HG03139 (cell line): Measurements from ENCODE around the gene ASPDH.

Source experiments
- ATAC-seq: cut with Tn5 transposase; IDR thresholded peaks from one replicate; pipeline ENCODE4 v1.9.1; 2021; ENCODE audit not compliant: unreplicated experiment

ASPDH gene

DNA sequence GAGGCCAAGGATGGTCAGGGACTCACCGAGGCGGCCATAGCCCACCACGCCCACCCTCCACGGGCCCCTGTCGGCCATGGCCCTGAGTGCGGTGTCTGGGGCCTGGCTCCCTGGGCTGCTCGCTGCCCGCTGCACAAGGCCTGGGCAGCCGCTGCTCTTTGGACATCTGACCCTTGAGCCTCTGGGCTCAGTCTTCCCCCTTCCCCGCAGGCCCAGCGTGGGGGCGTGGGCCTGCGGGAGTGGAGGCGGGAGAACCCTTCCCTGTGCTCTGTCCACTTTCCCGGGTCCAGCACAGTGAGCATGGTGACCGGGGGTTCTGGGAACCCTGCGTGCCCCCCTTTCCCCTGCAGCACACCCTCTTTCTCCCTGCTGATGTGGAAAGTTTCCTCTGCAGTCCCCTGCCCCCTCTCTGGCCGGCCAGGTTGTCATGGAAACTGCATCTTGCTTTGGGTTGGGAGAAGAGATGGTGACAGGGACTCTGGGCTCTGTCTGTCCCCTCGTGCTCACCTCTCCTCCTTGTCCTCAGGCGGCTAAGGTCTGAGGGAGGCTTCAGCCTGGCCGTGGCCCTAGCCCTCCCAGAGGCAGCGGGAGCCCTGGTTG, at the start of gene ASPDH:
ASPDH (minus strand) TSS at position 168 of the 600 bp plus-strand sequence; CDS start at position 78, 90 bp downstream.
- ATAC-seq, result no peak

DNA sequence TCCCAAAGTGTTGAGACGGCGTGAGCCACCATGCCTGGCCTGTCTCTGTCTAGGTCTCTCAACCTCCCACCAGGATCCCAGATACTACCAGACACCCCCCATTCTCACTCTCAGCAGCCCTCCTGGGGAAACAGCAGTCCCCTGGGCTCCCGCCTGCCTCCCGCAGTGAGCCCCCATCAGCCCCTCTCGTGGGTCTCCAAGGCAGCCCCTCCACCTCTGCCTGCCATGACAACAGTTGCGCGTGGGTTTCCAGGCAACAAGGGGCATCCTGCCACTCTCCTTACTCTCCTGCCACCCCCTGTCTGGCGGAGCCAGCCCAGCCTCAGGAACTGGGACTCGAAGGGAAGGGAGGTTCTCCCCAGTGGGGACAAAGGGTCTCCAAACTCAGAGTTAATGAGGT, 49.3 kb upstream of the ASPDH start:
- no peak for ATAC-seq

DNA sequence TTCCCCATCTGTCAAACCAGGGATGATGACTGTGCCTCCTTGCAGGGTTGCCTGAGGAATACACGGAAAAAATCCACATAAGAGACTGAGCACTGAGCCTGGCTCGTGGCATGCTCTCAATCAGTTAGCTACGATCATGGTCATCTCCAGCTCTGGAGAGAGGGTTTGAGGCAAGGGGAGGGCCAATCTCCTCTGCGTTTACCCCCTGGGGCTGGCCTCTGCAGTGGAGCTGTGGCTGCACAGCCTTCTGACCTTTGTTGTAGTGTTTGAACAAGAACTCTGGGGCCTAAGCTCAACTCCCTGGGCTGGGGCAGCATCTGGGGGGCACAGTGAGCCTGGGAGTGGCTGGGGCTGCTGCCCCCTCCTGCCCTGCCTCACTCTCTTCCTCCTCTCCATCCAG, 48.6 kb upstream of the ASPDH start:
- no peak for ATAC-seq

DNA sequence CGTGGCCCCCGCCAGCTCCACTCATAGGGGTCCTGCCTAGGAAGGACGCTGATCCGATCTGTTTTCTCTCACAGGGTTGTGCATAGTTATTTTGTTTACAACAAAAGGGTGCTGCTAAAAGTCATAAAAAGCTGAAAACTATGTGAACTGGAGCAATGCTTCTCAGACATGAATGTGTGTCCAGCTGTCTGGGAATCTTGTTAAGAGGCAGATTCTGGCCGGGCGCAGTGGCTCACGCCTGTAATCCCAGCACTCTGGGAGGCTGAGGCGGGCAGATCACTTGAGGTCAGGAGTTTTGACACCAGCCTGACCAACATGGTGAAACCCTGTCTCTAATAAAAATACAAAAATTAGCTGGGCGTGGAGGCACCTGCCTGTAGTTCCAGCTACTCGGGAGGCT, 45.9 kb upstream of the ASPDH start:
- ATAC-seq, result no peak

DNA sequence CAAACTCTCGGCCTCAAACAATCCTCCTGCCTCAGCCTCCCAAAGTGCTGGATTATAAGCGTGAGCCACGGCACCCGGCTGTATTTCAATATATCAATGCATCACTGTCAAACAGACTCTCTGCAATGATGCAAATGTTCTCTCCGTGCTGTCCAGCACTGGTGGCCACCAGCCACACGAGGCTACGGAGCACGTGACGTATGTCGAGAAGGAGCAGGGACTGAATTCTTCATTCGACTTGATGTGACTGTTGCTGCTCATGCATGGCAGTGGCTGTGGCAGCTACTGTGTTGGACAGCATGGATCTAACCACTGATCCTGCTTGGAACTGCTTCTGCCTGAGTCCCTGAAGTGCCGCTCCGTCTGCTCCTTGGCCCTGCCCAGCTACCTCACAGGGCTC, 44.7 kb upstream of the ASPDH start:
- no peak for ATAC-seq

DNA sequence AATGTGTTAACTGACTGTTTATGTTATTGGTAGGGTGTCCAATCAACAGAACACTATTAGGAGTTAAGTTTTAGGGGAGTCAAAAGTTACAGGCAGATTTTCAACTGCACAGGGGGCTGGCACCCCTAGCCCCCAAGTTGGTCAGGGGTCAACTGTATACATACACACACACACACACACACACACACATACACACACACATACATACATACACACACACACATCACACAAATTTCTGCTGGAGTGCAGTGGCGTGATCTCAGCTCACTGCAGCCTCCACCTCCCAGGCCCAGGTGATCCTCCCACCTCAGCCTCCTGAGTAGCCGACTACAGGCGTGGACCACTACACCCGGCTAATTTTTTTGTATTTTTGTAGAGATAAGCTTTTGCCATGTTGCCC, 44.3 kb upstream of the ASPDH start:
- ATAC-seq, result no peak

DNA sequence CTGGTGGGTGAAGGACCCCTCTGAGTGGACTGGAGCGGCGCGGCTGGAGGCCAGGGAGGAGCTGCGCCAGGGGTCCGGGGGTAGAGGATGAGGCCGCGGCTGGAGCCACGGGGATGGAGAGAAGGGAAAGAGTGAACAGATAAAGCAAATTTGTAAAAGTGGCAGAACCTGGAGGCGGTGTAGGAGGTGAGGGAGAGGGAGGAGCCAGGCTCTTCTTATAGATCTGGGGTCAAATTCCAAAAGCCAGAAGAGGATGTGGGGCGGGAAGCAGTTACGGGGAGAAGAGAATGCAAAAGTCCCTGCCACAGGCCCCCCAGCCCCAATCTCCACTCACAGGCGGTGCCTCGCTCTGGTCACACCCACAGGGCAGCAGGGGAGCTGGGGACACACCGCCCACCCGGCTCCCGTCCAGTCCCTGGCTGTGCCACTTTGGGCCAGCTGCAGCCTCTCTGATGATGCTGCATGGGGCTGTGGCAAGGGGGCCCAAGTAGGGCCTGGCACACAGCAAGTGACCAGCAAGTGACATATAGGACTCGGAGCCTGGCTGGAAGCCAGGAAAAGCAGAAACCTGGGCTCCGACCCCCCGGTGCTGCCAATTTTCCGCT, 43.4 kb upstream of the ASPDH start:
- ATAC-seq, result no peak

DNA sequence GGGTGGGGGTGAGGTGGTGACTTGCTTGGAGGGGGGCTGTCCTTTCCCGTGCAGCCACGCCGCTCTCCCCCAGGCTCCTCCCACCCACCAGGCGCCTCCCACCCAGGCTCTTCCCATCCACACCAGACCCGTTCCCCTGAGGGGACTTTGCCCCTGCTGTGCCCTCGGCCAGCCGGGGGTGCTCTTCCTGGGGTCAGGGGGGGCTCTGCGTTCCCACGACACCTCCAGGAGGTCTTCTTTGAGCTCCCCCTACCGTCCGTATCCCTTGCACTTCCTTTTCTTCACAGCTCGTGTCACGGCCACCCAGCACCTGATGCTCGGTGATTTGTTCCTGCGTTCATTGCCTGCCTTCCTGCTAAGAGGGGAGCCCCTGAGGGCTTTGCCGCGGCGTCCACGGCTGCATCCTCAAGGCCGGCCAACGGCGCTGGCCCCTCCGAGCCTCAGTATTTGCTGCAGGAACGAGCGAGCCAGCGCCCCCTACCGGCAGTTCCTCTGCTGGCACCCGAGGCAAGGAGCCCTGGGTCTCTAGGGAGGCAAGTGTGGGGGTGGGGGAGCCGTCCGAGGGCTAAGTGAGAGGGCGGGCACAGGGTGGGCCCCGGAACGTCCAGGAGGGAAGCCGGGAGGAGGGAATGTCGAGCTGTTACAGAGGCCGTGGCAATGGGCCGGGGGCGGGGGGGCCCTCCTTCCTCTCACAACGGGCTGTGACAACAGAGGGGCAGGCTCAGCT, 42.7 kb upstream of the ASPDH start:
- ATAC-seq, result no peak

DNA sequence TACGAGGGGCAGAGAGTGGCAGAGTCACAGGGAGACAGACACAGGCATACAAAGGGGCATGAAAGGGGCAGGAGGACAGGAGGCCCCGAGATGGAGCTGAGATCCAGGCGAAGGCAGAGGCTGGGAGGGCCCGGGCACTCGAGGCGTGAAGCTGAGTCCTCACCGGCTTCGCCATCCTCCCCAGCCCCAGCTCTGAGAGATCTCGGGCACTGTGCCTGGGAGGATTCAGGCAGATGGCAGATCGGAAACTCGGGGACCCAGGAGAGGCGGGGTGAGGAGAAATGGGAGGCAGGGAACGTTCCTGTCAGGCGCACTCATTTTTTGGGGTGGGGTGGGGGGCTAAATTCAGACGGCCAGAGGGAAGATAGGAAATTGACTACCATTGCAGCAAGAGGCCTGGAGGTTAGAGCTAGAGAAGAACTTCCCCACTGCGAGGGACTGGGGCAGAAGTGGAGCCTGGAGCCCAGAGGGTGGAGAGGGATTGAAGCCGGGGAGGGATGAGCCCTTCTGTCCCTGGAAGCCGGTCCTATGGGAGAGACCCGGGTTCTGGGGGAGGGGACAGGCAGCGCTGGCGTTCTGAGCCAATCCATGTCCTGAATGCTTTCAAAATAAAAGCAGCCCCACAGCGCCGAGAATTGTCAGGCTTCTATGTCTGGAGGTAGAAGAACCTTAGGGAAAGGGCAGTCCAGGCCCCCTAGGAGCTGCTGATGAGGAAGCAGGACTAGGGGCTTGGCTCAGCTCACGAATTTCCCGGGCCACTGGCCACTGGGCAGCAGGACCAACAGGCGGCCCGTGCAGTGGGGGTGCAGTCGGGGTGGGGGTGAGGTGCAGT, 42.0 kb upstream of the ASPDH start:
- no peak for ATAC-seq

DNA sequence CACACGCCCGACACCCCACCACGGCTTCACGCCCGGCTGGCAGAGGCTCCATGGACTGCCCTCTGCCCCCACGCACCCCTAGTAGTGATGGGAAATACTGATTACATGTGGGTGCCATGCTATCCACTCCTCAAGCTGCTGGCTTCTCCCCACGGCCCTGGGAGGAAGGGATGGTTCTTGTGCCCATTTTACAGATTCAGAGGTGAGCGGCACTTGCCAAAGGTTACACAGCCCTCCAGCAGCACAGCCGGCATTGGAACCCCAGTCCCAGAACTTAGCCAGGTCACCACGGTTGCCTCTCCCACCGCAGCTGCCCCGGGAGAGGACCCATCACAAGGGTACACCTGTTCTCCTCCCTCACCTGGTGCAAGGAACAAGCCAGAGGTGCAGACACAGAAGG, 41.3 kb upstream of the ASPDH start:
- no peak for ATAC-seq

DNA sequence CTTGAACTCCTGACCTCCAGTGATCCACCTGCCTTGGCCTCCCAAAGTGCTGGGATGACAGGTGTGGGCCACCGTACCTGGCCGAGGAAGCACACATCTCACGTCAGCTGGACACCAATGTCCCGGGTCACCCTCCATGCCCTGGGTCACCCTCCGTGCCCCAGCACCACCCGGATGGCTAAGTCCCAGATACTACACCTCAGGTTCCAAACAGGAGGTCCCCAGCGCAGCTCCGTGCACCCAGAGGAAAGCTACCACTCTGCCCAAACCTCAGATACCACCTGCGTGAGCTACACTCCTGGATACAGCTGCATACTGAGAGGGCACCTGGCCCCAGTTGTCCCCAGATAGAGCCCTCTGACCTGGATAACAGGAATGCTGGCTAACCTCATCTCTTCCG, 40.5 kb upstream of the ASPDH start:
- no peak for ATAC-seq

DNA sequence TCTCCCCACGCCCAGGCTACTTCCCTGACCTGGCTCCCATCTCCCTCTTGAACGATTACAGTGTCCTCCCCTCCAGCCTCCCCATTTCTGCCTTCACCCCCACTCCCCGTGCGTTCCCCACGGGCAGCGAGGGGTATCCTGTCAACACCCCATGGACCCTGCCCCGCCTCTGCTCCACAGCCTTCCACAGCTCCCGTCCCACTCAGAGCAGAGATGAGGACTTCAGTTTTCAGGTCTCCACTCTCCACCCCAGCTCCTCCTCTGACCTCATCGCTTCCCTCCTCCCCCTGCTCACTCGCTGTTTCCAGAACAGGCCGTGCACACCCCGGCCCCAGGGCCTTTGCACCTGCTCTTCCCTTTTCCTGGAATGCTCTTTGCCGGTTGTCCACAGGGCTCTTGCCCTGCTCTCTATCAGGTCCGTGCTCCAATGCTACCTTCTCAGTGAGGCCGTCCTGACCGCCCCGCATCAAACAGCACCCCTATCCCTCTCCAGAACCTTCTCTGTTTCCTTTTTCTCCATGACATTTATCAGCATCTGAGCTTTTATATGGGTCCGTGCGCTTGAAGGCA, 39.5 kb upstream of the ASPDH start:
- ATAC-seq, result no peak

DNA sequence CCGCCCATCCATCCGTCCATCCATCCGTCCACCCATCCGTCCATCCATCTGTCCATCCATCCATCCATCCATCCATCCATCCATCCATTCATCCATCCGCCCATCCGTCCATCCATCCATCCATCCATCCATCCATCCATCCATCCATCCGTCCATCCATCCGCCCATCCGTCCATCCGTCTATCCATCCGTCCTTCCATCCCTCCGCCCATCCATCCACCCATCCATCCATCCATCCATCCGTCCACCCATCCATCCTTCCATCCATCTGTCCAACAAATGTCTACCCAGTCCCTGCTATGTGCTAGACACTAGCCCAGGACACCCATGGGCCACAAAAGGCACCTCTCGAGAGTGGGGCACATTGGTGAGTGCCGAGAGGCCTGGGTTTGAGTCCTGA, 38.8 kb upstream of the ASPDH start:
- no peak for ATAC-seq

DNA sequence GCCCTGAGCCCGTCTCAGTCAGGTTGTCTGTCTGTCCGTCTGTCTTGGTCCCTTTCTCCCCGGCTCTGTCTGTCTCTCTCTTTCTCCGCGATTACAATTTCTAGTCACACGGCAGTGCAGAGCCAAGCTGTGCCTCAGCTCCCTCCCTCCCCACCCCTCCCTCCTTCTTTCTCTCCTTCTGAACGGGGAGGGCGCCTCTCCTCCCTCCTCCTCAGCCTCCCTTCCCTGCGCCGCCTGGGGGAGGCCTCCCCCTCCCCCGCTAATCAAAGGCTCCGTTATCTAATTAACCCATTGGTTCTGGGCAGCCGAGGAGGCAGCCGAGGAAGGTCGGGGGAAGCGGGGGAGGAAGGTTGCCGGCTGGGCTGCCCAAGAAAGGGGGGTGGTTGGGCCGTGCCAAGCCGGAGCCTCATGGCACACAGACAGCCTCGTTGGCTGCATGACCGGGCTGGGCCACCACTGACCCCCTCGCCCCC, 38.0 kb upstream of the ASPDH start:
- no peak for ATAC-seq

DNA sequence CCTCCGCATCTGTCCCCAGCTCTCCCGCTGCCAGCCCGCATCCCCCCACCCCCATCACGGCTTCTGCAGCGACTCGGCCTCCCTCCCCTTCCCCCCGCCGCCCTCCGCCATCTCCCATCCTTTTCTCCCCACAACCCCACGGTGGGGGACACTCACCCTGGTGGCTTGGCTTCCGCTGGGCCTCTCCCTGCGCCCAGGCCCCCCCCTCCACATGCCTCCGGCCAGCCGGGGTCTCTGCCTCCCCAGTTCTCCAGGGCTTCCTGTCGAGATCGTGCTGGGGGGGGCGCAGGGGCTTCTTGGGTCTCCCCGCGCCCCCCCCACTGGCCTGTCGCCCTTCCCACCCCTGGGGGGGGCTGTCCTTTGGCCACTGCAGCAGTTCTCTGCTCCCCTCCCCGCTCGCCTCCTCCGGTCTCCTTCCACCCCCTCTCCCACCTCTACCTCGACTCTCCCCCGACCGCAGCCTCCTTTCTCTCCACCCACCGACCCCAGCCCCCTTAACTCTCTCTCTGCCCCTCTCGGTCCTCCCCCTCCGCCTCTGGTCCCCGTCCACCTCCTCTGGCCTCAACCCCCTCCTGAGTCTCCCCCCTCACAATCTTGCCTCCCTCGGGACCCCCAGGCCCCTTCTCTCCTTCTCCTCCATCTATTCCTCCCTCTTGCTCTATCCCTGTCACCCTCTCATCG, 37.5 kb upstream of the ASPDH start:
- ATAC-seq, result no peak

DNA sequence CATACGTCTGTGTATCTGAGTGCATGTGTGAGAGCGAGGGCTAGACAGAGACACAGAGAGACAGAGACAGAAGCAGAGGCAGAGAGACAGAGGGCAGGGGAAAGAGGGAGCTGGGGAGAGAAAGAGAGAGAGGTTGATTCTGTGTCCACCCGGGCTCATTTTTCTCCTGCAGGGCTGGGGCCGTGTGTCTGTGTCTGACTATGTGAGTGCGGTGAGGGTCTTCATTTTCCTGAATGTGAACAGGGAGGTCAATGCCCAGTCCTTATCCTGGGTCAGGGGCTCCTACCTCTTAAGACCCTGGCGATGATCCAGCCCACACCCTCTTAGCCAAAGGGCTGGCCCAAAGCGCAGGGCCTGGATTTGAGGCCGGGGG, 36.9 kb upstream of the ASPDH start:
- ATAC-seq, result no peak

DNA sequence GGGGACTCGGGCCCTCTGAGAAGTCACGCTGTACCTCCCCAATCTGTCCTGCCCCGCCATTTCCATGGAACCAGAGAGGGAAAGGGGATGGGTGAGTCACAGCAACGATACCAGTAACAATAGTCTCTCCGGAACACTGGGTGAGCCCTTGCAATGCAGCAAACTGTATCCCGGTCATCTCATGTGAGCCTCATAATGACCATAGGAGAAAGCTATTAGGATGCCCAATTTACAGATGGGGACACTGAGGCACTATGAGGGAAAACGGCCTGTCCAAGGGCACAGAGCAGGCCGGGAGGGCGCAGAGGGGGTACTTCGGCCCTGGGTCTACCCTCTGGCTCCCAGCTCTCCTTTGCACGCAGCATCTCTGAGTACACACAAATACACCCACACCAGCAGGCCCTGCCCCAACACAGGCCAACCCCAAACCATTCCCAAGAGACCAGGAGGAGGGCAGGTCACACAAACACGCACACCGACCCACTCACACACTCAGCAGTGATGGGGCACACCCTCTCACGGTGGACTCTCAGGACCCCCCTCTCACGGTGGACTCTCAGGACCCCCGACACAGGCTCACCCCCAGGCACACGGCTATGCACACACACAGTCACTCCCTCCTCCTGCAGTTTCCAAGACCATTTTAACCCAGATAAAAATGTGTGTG, 36.3 kb upstream of the ASPDH start:
- no peak for ATAC-seq

DNA sequence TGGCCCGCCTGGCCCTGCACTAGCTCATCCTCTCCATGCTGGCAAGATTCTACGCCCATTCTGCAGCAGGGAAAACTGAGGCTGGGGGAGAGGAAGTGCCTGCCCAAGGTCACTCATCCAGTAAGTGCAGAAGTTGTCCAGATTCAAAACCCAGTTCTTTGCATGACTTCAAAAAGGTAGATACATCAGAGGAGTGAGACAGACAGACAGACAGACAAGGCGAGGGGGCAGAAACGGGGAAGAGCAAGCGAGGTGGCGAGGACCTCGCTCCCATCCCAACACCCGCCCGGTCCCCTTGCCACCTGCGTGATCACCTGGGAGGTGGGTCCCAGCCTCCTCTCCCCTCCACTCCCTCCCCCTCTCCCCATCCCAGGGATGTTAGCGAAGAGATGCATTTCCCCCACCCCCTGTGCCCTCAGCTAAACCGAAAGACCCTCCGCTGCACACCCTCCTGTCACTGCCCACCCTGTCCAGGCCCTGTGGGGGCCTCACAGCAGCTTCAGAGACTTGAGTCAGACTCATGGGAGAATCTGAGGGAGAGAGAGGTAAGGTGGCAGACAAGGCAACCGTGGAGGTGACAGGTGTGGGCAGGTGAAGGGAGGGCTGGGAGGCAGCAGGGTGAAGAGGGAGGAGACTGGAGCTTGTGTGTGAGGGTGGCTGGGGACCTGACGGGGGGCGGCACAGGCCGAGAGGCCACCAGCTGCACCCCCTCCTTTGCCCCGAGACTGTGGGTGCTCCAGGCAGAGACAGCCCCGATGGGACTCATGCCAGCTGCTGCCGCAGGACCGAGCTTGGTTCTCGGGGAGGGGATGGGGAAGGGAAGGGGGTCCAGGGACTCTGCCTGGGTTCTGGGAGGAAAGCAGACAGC, 35.6 kb upstream of the ASPDH start:
- no peak for ATAC-seq
